PC-3 (cell line): Measurements from ENCODE around the gene FBXW7. TPM values are rescaled to one million over a fixed set of nuclear protein-coding genes. Genes with fewer than 3 reads are reported as not detected.
A peak's percentile ranks its signal among the peaks of the same experiment; 100 is the strongest.

ENCODE experiments used
- ATAC-seq: fragments of 200-7000 bp; cut with Tn5 transposase; 2 replicates; pipeline ENCODE4 v1.9.1; 2020; ENCODE audit warnings: mild to moderate bottlenecking, moderate library complexity
- BruUV-seq: library from RNA; stranded (reverse); fragments of 400-500 nt; replicated peaks from 2 replicates; lab custom pipeline; 2021; lab: Mats Ljungman, UMichigan
- CTCF ChIA-PET: fragments of 300-600 bp; sonication (Branson Sonifier 250); formaldehyde crosslinking; loops from one replicate; lab custom pipeline; 2022; ENCODE audit warnings: antibody characterized with exemption; lab: Charles Lee
- POLR2A ChIA-PET: fragments of 300-600 bp; sonication (Branson Sonifier 250); formaldehyde crosslinking; loops from one replicate; lab custom pipeline; 2022; ENCODE audit warnings: antibody characterized with exemption; ENCODE audit not compliant: unreplicated experiment; lab: Charles Lee
- DNase-seq: peaks from one replicate; pipeline ENCODE4 v3.0.0-alpha.2; 2015
- H2AFZ ChIP-seq: fragments of 300-600 bp; sonication (generic); 2 replicates; pipeline ENCODE4 v1.6.0; 2016; ENCODE audit warnings: antibody characterized with exemption, low read length
- H3F3A ChIP-seq: fragments of 300-600 bp; sonication (generic); one replicate; pipeline ENCODE4 v1.6.0; 2017; ENCODE audit warnings: antibody characterized with exemption, low read length, control low read depth, mild to moderate bottlenecking; ENCODE audit not compliant: unreplicated experiment
- H3K27ac ChIP-seq: fragments of 300-600 bp; sonication (generic); 2 replicates; pipeline ENCODE4 v1.5.1; 2016; ENCODE audit warnings: mild to moderate bottlenecking, low read length
- H3K27me3 ChIP-seq: fragments of 300-600 bp; sonication (generic); 2 replicates; pipeline ENCODE4 v1.6.1; 2016; ENCODE audit warnings: low read length, mixed read lengths
- H3K36me3 ChIP-seq: fragments of 300-600 bp; sonication (generic); 2 replicates; pipeline ENCODE4 v1.6.1; 2016; ENCODE audit warnings: low read depth, mixed run types, low read length, mixed read lengths
- H3K4me1 ChIP-seq: fragments of 300-600 bp; sonication (generic); 2 replicates; pipeline ENCODE4 v1.5.1; 2016; ENCODE audit warnings: low read length; ENCODE audit not compliant: insufficient read depth
- H3K4me2 ChIP-seq: fragments of 300-600 bp; sonication (generic); 2 replicates; pipeline ENCODE4 v1.6.0; 2016; ENCODE audit warnings: low read length
- H3K4me3 ChIP-seq: fragments of 300-600 bp; sonication (generic); 2 replicates; pipeline ENCODE4 v1.5.1; 2016; ENCODE audit warnings: mild to moderate bottlenecking, low read length, mixed read lengths
- H3K79me2 ChIP-seq: fragments of 300-600 bp; sonication (generic); 2 replicates; pipeline ENCODE4 v1.6.1; 2017; ENCODE audit warnings: low read length, mixed read lengths
- H3K9ac ChIP-seq: fragments of 300-600 bp; sonication (generic); 2 replicates; pipeline ENCODE4 v1.6.0; 2016; ENCODE audit warnings: mild to moderate bottlenecking, low read length
- H3K9me2 ChIP-seq: fragments of 300-600 bp; sonication (generic); replicated peaks from 2 replicates; pipeline ENCODE4 v1.6.1; 2016; ENCODE audit warnings: mixed run types, low read length, mixed read lengths
- H3K9me3 ChIP-seq: fragments of 300-600 bp; sonication (generic); 2 replicates; pipeline ENCODE4 v1.6.1; 2016; ENCODE audit warnings: low read length, mixed read lengths
- H4K20me1 ChIP-seq: fragments of 300-600 bp; sonication (generic); 2 replicates; pipeline ENCODE4 v1.6.1; 2016; ENCODE audit warnings: low read length, mixed read lengths
- CTCF ChIP-seq: fragments of 300-600 bp; sonication (generic); conservative IDR thresholded peaks from 2 replicates; pipeline ENCODE4 v1.5.1; 2017; ENCODE audit warnings: antibody characterized with exemption, low read depth, mild to moderate bottlenecking, low read length
- EZH2 ChIP-seq: fragments of 300-600 bp; sonication (generic); IDR thresholded peaks from one replicate; pipeline ENCODE4 v1.6.1; 2017; ENCODE audit warnings: antibody characterized with exemption, mild to moderate bottlenecking, low read length; ENCODE audit not compliant: unreplicated experiment
- EZH2phosphoT487 ChIP-seq: fragments of 300-600 bp; sonication (generic); IDR thresholded peaks from 2 replicates; pipeline ENCODE4 v1.6.1; 2018; ENCODE audit warnings: mild to moderate bottlenecking, antibody characterized with exemption, low read length, borderline replicate concordance
- intact Hi-C: fragments of 100-400 bp; cut with micrococcal nuclease; formaldehyde crosslinking; loops from 2 replicates; pipeline ENCODE4 v1.9.0; 2023
- total RNA-seq: library from RNA; depleted of rRNA; stranded (reverse); fragments of >200 nt; gene quantifications from 2 replicates; pipeline ENCODE4 v1.2.3, GENCODE V29; 2014

Gene FBXW7
- total RNA-seq, 1 experiment from 2014 or later = 24.3 TPM

DNA sequence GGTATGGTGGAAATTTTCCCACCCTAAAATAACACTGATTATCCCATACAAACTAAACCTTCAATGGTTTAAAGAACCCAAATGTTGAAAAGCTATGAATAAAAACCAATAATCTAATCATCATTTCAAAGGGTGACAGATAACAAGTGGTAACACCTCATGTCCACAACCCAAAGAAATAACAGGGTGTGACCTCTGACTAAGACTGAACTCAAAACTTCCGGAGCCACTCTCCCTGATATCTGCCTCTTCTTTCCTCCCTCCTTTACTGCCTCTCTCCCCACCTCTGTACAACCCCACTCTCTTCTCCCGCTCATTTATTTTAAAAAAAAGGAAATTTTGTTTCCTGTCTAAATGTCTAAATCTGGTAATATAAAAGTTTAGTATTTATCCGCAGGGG, 11.5 kb downstream of the FBXW7 start:
- POLR2A ChIA-PET = no interaction called here
- BruUV-seq = no TSS peak
- Histone ChIP-seq H3K9me3 (no peaks in the 10 kb centered on the region), H3K36me3 (no peaks in the 10 kb centered on the region), H3F3A (no peaks in the 10 kb centered on the region), H3K4me1 (peaks cover 16% of the 10 kb centered on the region), H3K4me2 (no peak overlapping the region), H3K4me3 (no peak overlapping the region), H3K27ac (no peak overlapping the region), H3K9ac (no peak overlapping the region), H3K9me2 (no peaks in the 10 kb centered on the region), H4K20me1 (0 out of 2 replicates have a peak, but pooled peaks cover 5% of the 10 kb centered on the region), H3K79me2 (peaks cover 96% of the 10 kb centered on the region), H3K27me3 (no peaks in the 10 kb centered on the region), H2AFZ (no peak overlapping the region)
- intact Hi-C loops = no loop called here
- CTCF ChIA-PET = no interaction called here
- no peak for TF ChIP-seq EZH2
- TF ChIP-seq EZH2phosphoT487 = no peak
- no peak for TF ChIP-seq CTCF
- no peak for DNase-seq
- ATAC-seq = 0 out of 2 replicates have a peak, but pooled peaks have one; percentile 24

- DNase-seq (no peak), ATAC-seq (no peak)
- Histone ChIP-seq H3K4me1 (peaks cover 16% of the 10 kb centered on the region), H3K9me3 (no peaks in the 10 kb centered on the region), H3K36me3 (no peaks in the 10 kb centered on the region), H3K27ac (no peak overlapping the region), H2AFZ (no peak overlapping the region), H3K9me2 (no peaks in the 10 kb centered on the region), H3K9ac (no peak overlapping the region), H3F3A (no peaks in the 10 kb centered on the region), H3K4me3 (no peak overlapping the region), H3K79me2 (peaks cover 92% of the 10 kb centered on the region), H3K27me3 (no peaks in the 10 kb centered on the region), H3K4me2 (no peak overlapping the region), H4K20me1 (0 out of 2 replicates have a peak, but pooled peaks cover 5% of the 10 kb centered on the region)
- no TSS peak for BruUV-seq
- TF ChIP-seq EZH2 (no peak), CTCF (no peak), EZH2phosphoT487 (no peak)
- POLR2A ChIA-PET = no interaction called here
- CTCF ChIA-PET = no interaction called here
- intact Hi-C loops = no loop called here
Measured at GRCh38 chr4:152523731-152524130, 12.2 kb downstream of the FBXW7 start.

DNA sequence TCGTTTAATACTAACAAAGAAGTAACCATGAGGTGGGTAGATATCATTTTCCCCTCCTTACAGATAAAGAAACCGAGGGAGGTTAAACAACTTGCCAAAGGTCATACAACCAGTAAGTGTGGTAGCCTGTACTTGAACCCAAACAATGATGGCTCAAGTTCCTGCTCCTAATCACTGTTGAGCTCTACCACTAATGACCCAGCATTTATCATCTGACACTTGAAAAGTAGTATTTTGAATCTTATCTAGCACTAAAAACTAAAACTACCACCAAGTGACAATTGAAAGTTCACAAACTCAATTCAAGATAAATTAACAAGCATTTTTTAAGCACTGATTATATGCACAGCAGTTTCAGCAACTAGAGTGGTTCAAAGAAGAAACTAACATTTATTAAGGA, 13.1 kb downstream of the FBXW7 start:
- no peak overlapping the region for H3K4me2 ChIP-seq
- DNase-seq (no peak), ATAC-seq (no peak)
- H4K20me1 ChIP-seq = 0 out of 2 replicates have a peak, but pooled peaks cover 5% of the 10 kb centered on the region
- H3K27me3 ChIP-seq = no peaks in the 10 kb centered on the region
- BruUV-seq = no TSS peak
- no peaks in the 10 kb centered on the region for H3K9me3 ChIP-seq
- no peak overlapping the region for H3K9ac ChIP-seq
- no peak overlapping the region for H3K4me3 ChIP-seq
- peaks cover 16% of the 10 kb centered on the region for H3K4me1 ChIP-seq
- no peak overlapping the region for H2AFZ ChIP-seq
- TF ChIP-seq EZH2phosphoT487 = no peak
- no peak for TF ChIP-seq CTCF
- TF ChIP-seq EZH2 = no peak
- no peaks in the 10 kb centered on the region for H3K9me2 ChIP-seq
- CTCF ChIA-PET = no interaction called here
- H3K27ac ChIP-seq = no peak overlapping the region
- H3F3A ChIP-seq = no peaks in the 10 kb centered on the region
- no peaks in the 10 kb centered on the region for H3K36me3 ChIP-seq
- POLR2A ChIA-PET = no interaction called here
- peaks cover 91% of the 10 kb centered on the region for H3K79me2 ChIP-seq
- intact Hi-C loops = no loop called here
